ENCODE results near the gene CNN3. TPM values are rescaled to one million over a fixed set of nuclear protein-coding genes. Genes with fewer than 3 reads are reported as not detected.

Gene CNN3
- total and polyA plus RNA-seq, 4 donors: 326 to 379 (median 357) TPM

DNA sequence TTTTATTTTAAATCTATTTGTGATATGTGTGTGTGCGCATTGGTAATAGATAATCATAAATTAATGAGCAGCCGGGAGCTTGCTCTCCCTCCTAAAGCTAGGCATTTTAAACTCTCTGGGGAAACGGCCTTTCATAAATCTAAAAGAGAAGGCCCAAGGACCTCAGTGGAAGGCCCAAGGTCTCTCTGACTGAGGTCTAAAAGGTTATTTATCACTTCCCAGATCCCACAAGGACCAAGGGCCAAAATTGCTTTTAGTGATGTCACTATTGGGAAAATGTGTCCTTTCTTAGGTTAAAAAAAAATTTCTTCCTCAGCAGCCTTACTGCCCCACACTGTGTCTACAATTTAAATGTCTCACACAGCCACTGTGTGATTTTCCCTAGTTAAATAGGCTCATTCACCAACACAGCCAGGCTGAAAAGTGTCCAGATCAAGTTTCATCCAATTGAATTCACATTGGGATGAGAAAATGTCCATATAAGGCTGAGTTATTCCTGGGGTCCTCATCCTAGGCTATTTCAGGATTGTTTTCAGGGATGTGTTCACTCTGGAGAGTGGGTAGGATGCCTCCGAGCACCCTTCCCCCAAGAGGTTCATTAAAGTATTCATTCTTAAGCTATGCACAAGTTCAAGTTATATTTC lies 60.6 kb downstream of the CNN3 start:
- DNase-seq (ENCODE audit: low read depth in 4 of 6, low spot score in 6 of 6): peak in 2 of 6 donors; percentile 67 to 82
- peaks cover 21% of the 10 kb centered on the region for H3K4me1 ChIP-seq (ENCODE audit: control insufficient read depth, insufficient read depth, low read length)
- peak overlapping the region; percentile 95 for H3K27ac ChIP-seq (ENCODE audit: low read depth, low read length)
- H3K27me3 ChIP-seq (ENCODE audit: control insufficient read depth, insufficient read depth, low read length): no peaks in the 10 kb centered on the region
- no CpG with 5 or more reads among the region's 4 CpGs for WGBS (ENCODE audit: insufficient coverage)
- H3K9me3 ChIP-seq (ENCODE audit: control insufficient read depth, insufficient read depth, low read length): no peaks in the 10 kb centered on the region
- no peak overlapping the region for H3K4me3 ChIP-seq (ENCODE audit: low read depth, low read length)
- no peaks in the 10 kb centered on the region for H3K36me3 ChIP-seq (ENCODE audit: control insufficient read depth, insufficient read depth, low read length)

DNA sequence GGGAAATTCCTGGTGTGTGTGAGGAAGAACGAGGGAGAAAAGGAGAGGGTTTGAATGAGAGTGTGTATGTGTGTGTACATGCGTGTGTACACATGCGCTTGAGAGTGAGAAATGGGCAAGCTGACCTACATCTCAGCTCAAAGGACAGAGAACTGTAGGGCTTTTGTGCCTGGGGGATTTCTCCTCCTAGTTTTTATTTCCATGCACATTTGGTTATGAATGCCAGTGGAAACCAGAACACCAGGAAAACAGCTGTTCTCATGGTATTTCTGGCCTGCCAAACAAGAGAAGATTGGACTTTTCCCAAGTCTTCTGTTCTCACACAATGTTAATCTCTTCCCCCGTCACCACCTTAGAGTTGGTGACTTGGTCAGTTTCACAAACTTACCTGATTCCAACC lies 61.5 kb downstream of the CNN3 start:
- DNase-seq (ENCODE audit: low read depth in 4 of 6, low spot score in 6 of 6): peak in 3 of 6 donors; percentile 62 to 89 (median 85)
- no peaks in the 10 kb centered on the region for H3K36me3 ChIP-seq (ENCODE audit: control insufficient read depth, insufficient read depth, low read length)
- H3K27me3 ChIP-seq (ENCODE audit: control insufficient read depth, insufficient read depth, low read length): no peaks in the 10 kb centered on the region
- no peak overlapping the region for H3K4me3 ChIP-seq (ENCODE audit: low read depth, low read length)
- H3K27ac ChIP-seq (ENCODE audit: low read depth, low read length): peak overlapping the region; percentile 95
- H3K9me3 ChIP-seq (ENCODE audit: control insufficient read depth, insufficient read depth, low read length): no peaks in the 10 kb centered on the region
- WGBS (ENCODE audit: insufficient coverage): 17% methylated on average over 1 of the region's 4 CpGs
- H3K4me1 ChIP-seq (ENCODE audit: control insufficient read depth, insufficient read depth, low read length): peaks cover 21% of the 10 kb centered on the region

DNA sequence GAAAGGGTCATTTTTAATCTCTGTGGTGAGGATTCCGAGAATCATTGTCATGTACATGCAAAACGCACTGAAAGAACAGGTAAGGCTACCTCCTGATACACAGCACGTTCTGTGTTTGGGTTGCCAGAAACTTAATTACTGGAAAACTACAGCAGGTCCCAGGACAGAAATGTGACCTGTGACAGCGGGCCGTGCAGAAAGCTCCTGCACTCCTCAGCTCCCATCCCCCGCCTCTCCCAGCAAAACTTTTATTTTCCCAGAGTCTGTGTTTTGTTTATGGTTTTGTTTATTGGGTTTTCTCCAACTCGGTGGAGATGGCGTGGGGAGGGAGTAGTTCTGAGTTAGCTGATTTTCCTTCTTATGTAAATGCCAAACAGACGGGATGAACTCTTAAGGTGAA lies 62.1 kb downstream of the CNN3 start:
- peak in 2 of 6 donors; percentile 28 to 51 for DNase-seq (ENCODE audit: low read depth in 4 of 6, low spot score in 6 of 6)
- Histone ChIP-seq H3K4me3 (ENCODE audit: low read depth, low read length) (no peak overlapping the region), H3K36me3 (ENCODE audit: control insufficient read depth, insufficient read depth, low read length) (no peaks in the 10 kb centered on the region), H3K9me3 (ENCODE audit: control insufficient read depth, insufficient read depth, low read length) (no peaks in the 10 kb centered on the region), H3K4me1 (ENCODE audit: control insufficient read depth, insufficient read depth, low read length) (peaks cover 21% of the 10 kb centered on the region), H3K27me3 (ENCODE audit: control insufficient read depth, insufficient read depth, low read length) (no peaks in the 10 kb centered on the region), H3K27ac (ENCODE audit: low read depth, low read length) (peak overlapping the region; percentile 95)
- 50% methylated on average over 3 of the region's 9 CpGs for WGBS (ENCODE audit: insufficient coverage)

DNA sequence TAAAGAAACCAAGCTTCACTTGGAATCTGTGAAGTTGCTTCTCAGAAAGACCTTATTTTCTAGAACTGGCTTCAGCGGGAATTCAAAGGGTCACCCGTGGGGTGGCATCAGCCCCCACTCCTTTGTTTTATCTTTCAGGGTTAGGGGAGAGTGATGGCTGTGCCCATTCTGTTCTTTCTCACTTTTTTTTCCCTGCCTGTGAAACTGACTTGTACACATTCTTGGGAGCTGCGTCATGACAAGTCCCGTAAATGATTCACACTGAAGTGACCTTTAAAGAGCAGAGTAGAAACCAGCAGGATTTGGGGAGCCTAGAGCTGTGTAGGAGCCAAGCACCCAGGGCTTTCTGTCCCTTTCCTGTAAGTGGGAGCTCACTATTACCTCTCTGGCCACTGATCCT lies 63.0 kb downstream of the CNN3 start:
- peaks cover 21% of the 10 kb centered on the region for H3K4me1 ChIP-seq (ENCODE audit: control insufficient read depth, insufficient read depth, low read length)
- no peak overlapping the region for H3K4me3 ChIP-seq (ENCODE audit: low read depth, low read length)
- H3K27me3 ChIP-seq (ENCODE audit: control insufficient read depth, insufficient read depth, low read length): no peaks in the 10 kb centered on the region
- H3K36me3 ChIP-seq (ENCODE audit: control insufficient read depth, insufficient read depth, low read length): no peaks in the 10 kb centered on the region
- H3K9me3 ChIP-seq (ENCODE audit: control insufficient read depth, insufficient read depth, low read length): no peaks in the 10 kb centered on the region
- 10% methylated on average over 2 of the region's 4 CpGs for WGBS (ENCODE audit: insufficient coverage)
- peak in 2 of 6 donors; percentile 81 to 84 for DNase-seq (ENCODE audit: low read depth in 4 of 6, low spot score in 6 of 6)
- peak overlapping the region; percentile 95 for H3K27ac ChIP-seq (ENCODE audit: low read depth, low read length)

- Histone ChIP-seq H3K4me3 (ENCODE audit: low read depth, low read length) (no peak overlapping the region), H3K4me1 (ENCODE audit: control insufficient read depth, insufficient read depth, low read length) (peaks cover 21% of the 10 kb centered on the region), H3K27me3 (ENCODE audit: control insufficient read depth, insufficient read depth, low read length) (no peaks in the 10 kb centered on the region), H3K36me3 (ENCODE audit: control insufficient read depth, insufficient read depth, low read length) (no peaks in the 10 kb centered on the region), H3K9me3 (ENCODE audit: control insufficient read depth, insufficient read depth, low read length) (no peaks in the 10 kb centered on the region), H3K27ac (ENCODE audit: low read depth, low read length) (peak overlapping the region; percentile 95)
- peak in 1 of 6 donors; percentile 83 for DNase-seq (ENCODE audit: low read depth in 4 of 6, low spot score in 6 of 6)
- 43% methylated on average over 1 of the region's 2 CpGs for WGBS (ENCODE audit: insufficient coverage)
These were observed 63.5 kb downstream of the CNN3 start for GRCh38 chr1:94863297-94863911.

DNA sequence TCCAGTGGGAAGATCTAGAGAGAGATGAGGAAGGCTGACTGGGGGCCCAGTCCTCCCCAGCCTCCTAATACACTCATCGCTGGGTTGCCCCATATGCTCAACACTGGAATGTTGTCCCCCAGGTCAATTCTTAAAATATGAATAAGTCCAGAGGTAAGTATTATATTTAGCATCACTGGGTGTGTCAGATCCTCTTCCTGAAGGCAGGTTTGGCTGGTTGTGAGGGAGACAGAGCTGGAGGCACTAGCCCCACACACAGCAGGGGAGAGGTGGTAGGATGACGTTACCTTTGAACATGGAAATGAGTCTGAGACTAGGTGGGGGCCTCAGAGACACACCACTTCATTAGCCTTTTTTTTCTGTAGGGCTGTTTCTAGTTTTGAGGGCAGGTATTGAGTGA lies 64.2 kb downstream of the CNN3 start:
- Histone ChIP-seq H3K4me1 (ENCODE audit: control insufficient read depth, insufficient read depth, low read length) (peaks cover 21% of the 10 kb centered on the region), H3K9me3 (ENCODE audit: control insufficient read depth, insufficient read depth, low read length) (no peaks in the 10 kb centered on the region), H3K27ac (ENCODE audit: low read depth, low read length) (peak overlapping the region; percentile 95), H3K4me3 (ENCODE audit: low read depth, low read length) (no peak overlapping the region), H3K36me3 (ENCODE audit: control insufficient read depth, insufficient read depth, low read length) (no peaks in the 10 kb centered on the region), H3K27me3 (ENCODE audit: control insufficient read depth, insufficient read depth, low read length) (no peaks in the 10 kb centered on the region)
- no CpG with 5 or more reads among the region's 2 CpGs for WGBS (ENCODE audit: insufficient coverage)
- DNase-seq (ENCODE audit: low read depth in 4 of 6, low spot score in 6 of 6): no peak

GRCh38 chr1:94859174-94859573 lies 67.7 kb downstream of the CNN3 start:
- no peaks in the 10 kb centered on the region for H3K9me3 ChIP-seq (ENCODE audit: control insufficient read depth, insufficient read depth, low read length)
- no peak for DNase-seq (ENCODE audit: low read depth in 4 of 6, low spot score in 6 of 6)
- H3K4me3 ChIP-seq (ENCODE audit: low read depth, low read length): no peak overlapping the region
- 38% methylated on average over 2 of the region's 2 CpGs for WGBS (ENCODE audit: insufficient coverage)
- H3K36me3 ChIP-seq (ENCODE audit: control insufficient read depth, insufficient read depth, low read length): no peaks in the 10 kb centered on the region
- no peak overlapping the region for H3K27ac ChIP-seq (ENCODE audit: low read depth, low read length)
- peaks cover 24% of the 10 kb centered on the region for H3K4me1 ChIP-seq (ENCODE audit: control insufficient read depth, insufficient read depth, low read length)
- H3K27me3 ChIP-seq (ENCODE audit: control insufficient read depth, insufficient read depth, low read length): no peaks in the 10 kb centered on the region

DNA sequence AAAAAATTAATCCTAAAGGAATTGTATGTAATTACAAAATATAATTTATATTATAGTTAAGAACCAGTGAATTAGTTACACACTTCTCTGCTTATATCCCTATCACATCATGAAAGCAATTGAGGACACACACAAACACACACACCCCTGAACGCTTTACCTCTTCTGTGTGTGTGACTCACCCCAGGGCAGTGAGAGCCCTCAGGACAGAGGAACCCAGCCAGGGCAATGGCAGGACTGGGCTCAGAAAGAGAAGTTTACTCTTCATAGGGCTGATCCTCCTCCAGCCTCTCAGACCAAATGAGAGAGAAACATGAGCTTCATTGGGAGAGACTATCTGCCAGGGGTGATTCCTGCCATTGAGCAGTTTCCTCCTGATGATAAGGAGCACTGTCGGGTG lies 68.6 kb downstream of the CNN3 start:
- 60% methylated on average over 1 of the region's 2 CpGs for WGBS (ENCODE audit: insufficient coverage)
- H3K4me1 ChIP-seq (ENCODE audit: control insufficient read depth, insufficient read depth, low read length): peaks cover 20% of the 10 kb centered on the region
- no peak for DNase-seq (ENCODE audit: low read depth in 4 of 6, low spot score in 6 of 6)
- H3K4me3 ChIP-seq (ENCODE audit: low read depth, low read length): no peak overlapping the region
- H3K9me3 ChIP-seq (ENCODE audit: control insufficient read depth, insufficient read depth, low read length): no peaks in the 10 kb centered on the region
- H3K27me3 ChIP-seq (ENCODE audit: control insufficient read depth, insufficient read depth, low read length): no peaks in the 10 kb centered on the region
- H3K36me3 ChIP-seq (ENCODE audit: control insufficient read depth, insufficient read depth, low read length): no peaks in the 10 kb centered on the region
- no peak overlapping the region for H3K27ac ChIP-seq (ENCODE audit: low read depth, low read length)

DNA sequence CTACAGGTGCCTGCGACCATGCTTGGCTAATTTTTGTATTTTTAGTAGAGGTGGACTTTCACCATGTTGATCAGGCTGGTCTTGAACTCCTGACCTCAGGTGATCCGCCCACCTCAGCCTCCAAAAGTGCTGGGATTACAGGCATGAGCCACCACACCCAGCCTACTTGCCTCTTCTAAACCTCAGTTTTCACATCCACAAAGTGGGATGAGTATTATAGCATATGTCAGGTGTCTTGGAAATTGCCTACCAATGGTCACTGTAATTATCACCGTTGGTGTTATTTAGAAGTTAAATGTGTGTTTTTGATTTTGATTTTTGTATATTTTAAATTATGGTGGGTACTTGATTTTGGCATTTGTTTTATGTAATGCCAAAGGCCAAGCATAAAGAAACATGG lies 70.0 kb downstream of the CNN3 start:
- peaks cover 8% of the 10 kb centered on the region for H3K4me1 ChIP-seq (ENCODE audit: control insufficient read depth, insufficient read depth, low read length)

DNA sequence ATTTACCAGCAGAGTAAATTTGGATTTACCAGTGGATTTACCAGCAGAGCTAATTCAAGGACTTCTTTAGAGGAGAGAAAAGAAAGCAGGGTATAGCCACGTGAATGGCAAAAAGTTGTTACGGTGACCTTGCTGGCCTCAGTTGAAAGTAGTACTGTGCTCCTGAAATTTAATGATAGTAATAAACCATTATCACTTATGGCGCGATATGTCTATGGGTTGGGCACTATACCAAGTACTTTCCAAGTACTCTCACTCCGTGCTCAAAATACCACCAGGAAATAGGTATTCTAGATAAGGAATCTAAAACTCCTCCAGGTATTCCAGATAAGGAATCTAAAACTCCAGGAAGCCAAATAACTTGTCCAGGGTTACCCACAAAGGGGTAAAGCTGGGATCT lies 70.9 kb downstream of the CNN3 start:
- no peak overlapping the region for H3K27ac ChIP-seq (ENCODE audit: low read depth, low read length)
- no peaks in the 10 kb centered on the region for H3K9me3 ChIP-seq (ENCODE audit: control insufficient read depth, insufficient read depth, low read length)
- WGBS (ENCODE audit: insufficient coverage): no CpG with 5 or more reads among the region's 5 CpGs
- no peaks in the 10 kb centered on the region for H3K36me3 ChIP-seq (ENCODE audit: control insufficient read depth, insufficient read depth, low read length)
- H3K4me3 ChIP-seq (ENCODE audit: low read depth, low read length): no peak overlapping the region
- peaks cover 8% of the 10 kb centered on the region for H3K4me1 ChIP-seq (ENCODE audit: control insufficient read depth, insufficient read depth, low read length)
- no peaks in the 10 kb centered on the region for H3K27me3 ChIP-seq (ENCODE audit: control insufficient read depth, insufficient read depth, low read length)
- no peak for DNase-seq (ENCODE audit: low read depth in 4 of 6, low spot score in 6 of 6)

More for the DNA sequence above, 70.0 kb downstream of the CNN3 start:
- DNase-seq (ENCODE audit: low read depth in 4 of 6, low spot score in 6 of 6): no peak
- no peak overlapping the region for H3K27ac ChIP-seq (ENCODE audit: low read depth, low read length)
- H3K4me3 ChIP-seq (ENCODE audit: low read depth, low read length): no peak overlapping the region
- WGBS (ENCODE audit: insufficient coverage): 100% methylated on average over 1 of the region's 3 CpGs
- H3K27me3 ChIP-seq (ENCODE audit: control insufficient read depth, insufficient read depth, low read length): no peaks in the 10 kb centered on the region
- H3K36me3 ChIP-seq (ENCODE audit: control insufficient read depth, insufficient read depth, low read length): no peaks in the 10 kb centered on the region
- H3K9me3 ChIP-seq (ENCODE audit: control insufficient read depth, insufficient read depth, low read length): no peaks in the 10 kb centered on the region

Measured in spinal cord (tissue), 10 donors.